Measurements from ENCODE around the gene SERP2. TPM values are rescaled to one million over a fixed set of nuclear protein-coding genes. Genes with fewer than 3 reads are reported as not detected.

Gene SERP2
- total and polyA plus RNA-seq, 2 of the 8 experiments (the other 6 are each of a cell fraction or from before 2014, with no cell fraction given) = 2.0 to 2.3 TPM

DNA sequence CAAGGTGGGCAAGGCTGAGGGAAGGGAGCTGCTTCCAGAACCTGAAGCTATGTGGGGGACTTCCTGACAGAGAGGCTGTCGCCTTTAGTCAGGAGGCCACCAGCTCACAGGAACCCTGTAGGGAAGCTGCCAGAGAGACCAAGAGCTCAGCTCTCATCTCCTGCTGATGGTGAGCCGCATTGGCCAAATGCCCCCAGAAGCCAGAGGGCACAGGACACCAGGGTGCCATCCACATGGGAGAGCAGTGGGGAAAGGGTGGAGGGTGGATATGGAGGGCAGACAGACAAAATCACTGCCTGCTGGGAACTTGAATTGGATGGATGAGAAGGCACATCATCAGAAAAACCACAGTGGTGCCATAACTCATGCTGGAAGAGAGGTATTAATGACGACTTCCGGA is 36.0 kb downstream of the SERP2 start:
- no peak for FAIRE-seq
- H2BK20ac ChIP-seq (ENCODE audit: low read length) = no peak overlapping the region
- TF ChIP-seq RXRA (IDR thresholded peaks at IDR 0.05; ENCODE audit: insufficient read depth, low read depth, low read length) (no peak), KDM4A (IDR thresholded peaks at IDR 0.05; ENCODE audit: low read depth, low read length, severe bottlenecking) (no peak), RNF2 (IDR thresholded peaks at IDR 0.05; ENCODE audit: borderline replicate concordance, low read depth, low read length, missing control alignments, poor library complexity, severe bottlenecking) (no peak), SRF (IDR thresholded peaks at IDR 0.05; ENCODE audit: low read depth, low read length) (no peak), NANOG (IDR thresholded peaks at IDR 0.05; ENCODE audit: insufficient read depth, low read depth, low read length, poor library complexity, severe bottlenecking) (no peak), BCL11A (IDR thresholded peaks at IDR 0.05; ENCODE audit: low read depth in 2 of 2, low read length in 2 of 2) (no peak), FOSL1 (IDR thresholded peaks at IDR 0.05; ENCODE audit: insufficient read depth, low read depth, low read length) (no peak), JUND (IDR thresholded peaks at IDR 0.05; ENCODE audit: low read length) (no peak), CHD1 (IDR thresholded peaks at IDR 0.05; ENCODE audit: low read depth, low read length) (no peak), KDM1A (IDR thresholded peaks at IDR 0.05; ENCODE audit: borderline replicate concordance, low read length) (no peak)
- TF ChIP-seq, protein P1, sequence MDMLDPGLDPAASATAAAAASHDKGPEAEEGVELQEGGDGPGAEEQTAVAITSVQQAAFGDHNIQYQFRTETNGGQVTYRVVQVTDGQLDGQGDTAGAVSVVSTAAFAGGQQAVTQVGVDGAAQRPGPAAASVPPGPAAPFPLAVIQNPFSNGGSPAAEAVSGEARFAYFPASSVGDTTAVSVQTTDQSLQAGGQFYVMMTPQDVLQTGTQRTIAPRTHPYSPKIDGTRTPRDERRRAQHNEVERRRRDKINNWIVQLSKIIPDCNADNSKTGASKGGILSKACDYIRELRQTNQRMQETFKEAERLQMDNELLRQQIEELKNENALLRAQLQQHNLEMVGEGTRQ (IDR thresholded peaks at IDR 0.05; ENCODE audit: low read length) = no peak
- TF ChIP-seq, protein P2, sequence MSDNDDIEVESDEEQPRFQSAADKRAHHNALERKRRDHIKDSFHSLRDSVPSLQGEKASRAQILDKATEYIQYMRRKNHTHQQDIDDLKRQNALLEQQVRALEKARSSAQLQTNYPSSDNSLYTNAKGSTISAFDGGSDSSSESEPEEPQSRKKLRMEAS (IDR thresholded peaks at IDR 0.05) = no peak

More for the DNA sequence above, 36.0 kb downstream of the SERP2 start:
- Histone ChIP-seq H3K23me2 (ENCODE audit: low read depth, low read length) (no peaks in the 10 kb centered on the region; the same call in 1 of the 2 replicates), H3K14ac (ENCODE audit: insufficient read length) (no peak overlapping the region), H3K27me3 (replicated peaks in 1 of 4; ENCODE audit: control insufficient read depth in 3 of 4, extremely low read depth in 1 of 4, insufficient read depth in 3 of 4, low read length in 3 of 4) (no peaks in the 10 kb centered on the region), H4K5ac (ENCODE audit: insufficient read length, low read depth, low read length) (no peak overlapping the region), H3K23ac (ENCODE audit: insufficient read length) (no peak overlapping the region), H3K4me3 (ENCODE audit: extremely low read depth in 1 of 4, insufficient read depth in 2 of 4, low read depth in 3 of 4, low read length in 4 of 4) (no peak overlapping the region), H3K79me1 (ENCODE audit: low read depth, low read length) (no peaks in the 10 kb centered on the region), H3K4ac (replicated peaks; ENCODE audit: insufficient read length, low read depth, low read length) (no peak overlapping the region), H3K56ac (replicated peaks; ENCODE audit: insufficient read length, low read depth, low read length) (no peak overlapping the region), H3K4me1 (replicated peaks in 1 of 4; ENCODE audit: control insufficient read depth in 3 of 4, insufficient read depth in 4 of 4, low read length in 3 of 4) (peaks cover 10 to 25% (median 20%) of the 10 kb centered on the region in 4 experiments), H3K4me2 (ENCODE audit: insufficient read depth in 1 of 2, low read depth in 2 of 2, low read length in 2 of 2) (no peak overlapping the region), H3K27ac (ENCODE audit: low read depth, low read length) (no peak overlapping the region), H3K36me3 (ENCODE audit: control insufficient read depth in 2 of 4, insufficient read depth in 4 of 4, low read length in 3 of 4) (no peaks in the 10 kb centered on the region), H2AFZ (ENCODE audit: low read length) (no peak overlapping the region), H2BK12ac (ENCODE audit: low read depth, low read length) (peak overlapping the region; percentile 20; the same call in 1 of the 2 replicates), H4K8ac (ENCODE audit: extremely low read depth, insufficient read depth, low read length) (no peak overlapping the region), H3K9me3 (ENCODE audit: insufficient read depth in 2 of 2, low read depth in 1 of 2, low read length in 1 of 2) (no peaks in the 10 kb centered on the region; a peak in 1 of 4 replicates), H3K79me2 (ENCODE audit: control insufficient read depth in 1 of 2, insufficient read depth in 2 of 2, low read length in 2 of 2) (no peaks in the 10 kb centered on the region), H3K18ac (ENCODE audit: extremely low read depth, low read length) (no peak overlapping the region), H2BK5ac (ENCODE audit: low read depth, low read length) (no peak overlapping the region), H4K91ac (replicated peaks; ENCODE audit: insufficient read length, low read length) (no peak overlapping the region), H2AK5ac (ENCODE audit: low read depth, low read length) (no peak overlapping the region), H2BK120ac (replicated peaks; ENCODE audit: low read depth, low read length) (peak overlapping the region; percentile 55), H2BK15ac (ENCODE audit: low read length) (no peak overlapping the region; the same call in 1 of the 2 replicates), H3K9ac (replicated peaks in 1 of 4; ENCODE audit: extremely low read depth in 1 of 4, low read depth in 3 of 4, low read length in 3 of 4) (no peak overlapping the region), H4K20me1 (replicated peaks in 1 of 2; ENCODE audit: control insufficient read depth in 1 of 2, insufficient read depth in 2 of 2, low read length in 2 of 2) (no peaks in the 10 kb centered on the region)
- CTCF ChIA-PET (ENCODE audit: partially characterized antibody) = interaction anchor here (1.3 to 1.6 kb wide), 2 partner anchors 16 to 29 kb away, joined by 3 to 5 read pairs; no protein-coding TSS in a partner anchor
- no peak for DNase-seq (ENCODE audit: low read depth in 1 of 2, low spot score in 2 of 2)
- 78% methylated on average over 4 of the region's 4 CpGs; no CpG with 5 or more reads in 1 of the 2 experiments for WGBS, 2 experiments (ENCODE audit: extremely low coverage in 1 of 2, insufficient coverage in 1 of 2, insufficient read length in 1 of 2, insufficient replicate concordance in 2 of 2, low coverage in 1 of 2, low lambda C conversion rate in 2 of 2, missing lambda C conversion rate in 1 of 2)
- POLR2A ChIA-PET (ENCODE audit: partially characterized antibody) = interaction anchor here (11.1 kb wide), 1 partner anchor 23 kb away, joined by 125 read pairs; no protein-coding TSS in a partner anchor
